GM20000 (cell line): ENCODE measurements around the gene MAPK6.

Source experiments
- DNase-seq: peaks from one replicate; pipeline ENCODE4 v3.0.0; 2012; ENCODE audit warnings: low spot score
- TF ChIP-seq, protein P1 (sequence below): IDR thresholded peaks from 2 replicates; pipeline ENCODE4 v1.5.1; 2012; ENCODE audit warnings: mild to moderate bottlenecking, control low read depth; ENCODE audit errors: extremely low read depth, missing control alignments

The MAPK6 gene

GRCh38 chr15:52005748-52006701 lies 13.0 kb upstream of the MAPK6 start:
- TF ChIP-seq, protein P1, sequence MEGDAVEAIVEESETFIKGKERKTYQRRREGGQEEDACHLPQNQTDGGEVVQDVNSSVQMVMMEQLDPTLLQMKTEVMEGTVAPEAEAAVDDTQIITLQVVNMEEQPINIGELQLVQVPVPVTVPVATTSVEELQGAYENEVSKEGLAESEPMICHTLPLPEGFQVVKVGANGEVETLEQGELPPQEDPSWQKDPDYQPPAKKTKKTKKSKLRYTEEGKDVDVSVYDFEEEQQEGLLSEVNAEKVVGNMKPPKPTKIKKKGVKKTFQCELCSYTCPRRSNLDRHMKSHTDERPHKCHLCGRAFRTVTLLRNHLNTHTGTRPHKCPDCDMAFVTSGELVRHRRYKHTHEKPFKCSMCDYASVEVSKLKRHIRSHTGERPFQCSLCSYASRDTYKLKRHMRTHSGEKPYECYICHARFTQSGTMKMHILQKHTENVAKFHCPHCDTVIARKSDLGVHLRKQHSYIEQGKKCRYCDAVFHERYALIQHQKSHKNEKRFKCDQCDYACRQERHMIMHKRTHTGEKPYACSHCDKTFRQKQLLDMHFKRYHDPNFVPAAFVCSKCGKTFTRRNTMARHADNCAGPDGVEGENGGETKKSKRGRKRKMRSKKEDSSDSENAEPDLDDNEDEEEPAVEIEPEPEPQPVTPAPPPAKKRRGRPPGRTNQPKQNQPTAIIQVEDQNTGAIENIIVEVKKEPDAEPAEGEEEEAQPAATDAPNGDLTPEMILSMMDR = no peak
- DNase-seq = peak; percentile 64

DNA sequence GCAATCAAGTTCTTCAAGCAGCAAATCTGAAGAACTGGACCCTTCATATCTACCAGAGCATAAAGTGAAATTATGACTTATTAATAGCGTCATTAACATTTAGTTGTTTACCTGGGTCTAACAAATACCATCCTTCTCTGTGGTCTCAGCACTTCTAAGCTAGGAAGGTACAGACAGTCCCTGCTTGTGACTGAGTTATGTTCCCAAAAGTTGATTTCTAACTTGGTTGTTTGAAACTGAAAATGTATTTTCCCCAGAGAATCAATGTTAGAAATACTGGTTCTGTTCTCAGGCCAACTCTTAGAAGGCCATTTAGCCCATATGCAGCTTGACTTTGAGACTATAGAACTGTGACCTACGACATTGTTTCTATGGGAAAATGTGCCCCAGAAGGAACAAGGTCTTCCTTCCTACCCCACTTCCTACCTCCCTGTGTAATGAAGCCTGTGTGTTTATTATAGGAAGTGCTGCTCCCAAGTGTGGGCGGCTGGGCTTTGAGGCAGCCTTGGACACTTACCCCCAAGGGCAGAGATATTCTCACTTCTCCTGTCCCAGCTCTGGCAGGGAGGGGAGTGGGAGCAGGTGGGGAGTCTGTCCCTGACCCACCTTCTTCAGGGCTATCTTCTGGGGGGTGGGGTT lies 12.2 kb upstream of the MAPK6 start:
- TF ChIP-seq, protein P1 = no peak
- DNase-seq = no peak

DNA sequence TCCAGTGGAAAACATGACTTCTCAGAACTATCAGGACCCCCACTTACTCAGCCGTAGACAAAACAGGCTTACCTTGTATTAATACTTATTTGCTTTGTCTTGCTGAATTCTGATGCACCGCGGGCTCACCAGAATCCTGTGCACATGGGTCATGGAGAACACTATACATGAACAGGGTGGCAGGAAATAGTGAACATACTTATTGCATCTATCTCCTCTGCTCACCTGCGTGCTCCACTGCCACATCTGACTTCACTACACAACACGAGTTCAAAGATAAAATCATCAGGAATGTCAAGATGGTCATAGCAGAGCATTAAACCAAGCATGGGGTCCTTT lies 10.7 kb upstream of the MAPK6 start:
- TF ChIP-seq, protein P1 = no peak
- no peak for DNase-seq

DNA sequence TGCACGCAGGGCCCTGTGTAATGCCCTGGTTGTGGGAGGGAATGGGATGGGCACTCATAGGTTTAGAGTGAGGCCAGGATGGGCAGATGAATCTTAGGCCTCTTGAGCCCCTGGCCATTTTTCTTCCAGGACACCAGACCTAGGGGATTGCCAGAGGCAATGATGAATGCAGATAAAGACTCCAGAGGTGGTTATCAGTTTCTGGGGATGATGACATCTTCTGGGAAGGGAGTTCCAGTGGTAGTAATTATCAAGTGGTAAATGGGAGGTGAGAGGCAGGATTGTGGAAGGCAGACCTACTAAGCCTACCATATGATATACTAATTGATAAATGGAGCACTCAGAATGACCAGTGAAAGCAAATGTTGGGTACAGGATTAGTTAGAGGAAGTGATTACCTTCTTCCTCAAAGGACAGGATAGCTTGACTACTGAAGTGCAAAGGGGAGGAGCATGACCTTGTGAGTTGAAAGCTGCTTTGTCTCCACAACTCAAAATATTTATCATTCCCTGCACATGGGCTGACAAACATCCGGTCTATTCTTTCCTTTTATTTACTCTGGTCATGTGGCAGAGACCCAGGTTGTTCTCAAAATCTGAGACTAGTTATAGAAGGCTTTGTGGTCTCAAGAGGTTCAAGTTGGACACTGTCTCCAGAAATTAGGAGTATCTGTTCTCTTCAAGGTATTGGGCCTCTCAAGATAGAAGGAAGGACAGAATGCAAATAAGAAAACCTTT lies 10.2 kb upstream of the MAPK6 start:
- TF ChIP-seq, protein P1 = no peak
- no peak for DNase-seq

GRCh38 chr15:52010633-52011595 lies 8.1 kb upstream of the MAPK6 start:
- TF ChIP-seq, protein P1 = no peak
- DNase-seq = peak; percentile 41

- TF ChIP-seq, protein P1 = no peak
- no peak for DNase-seq
These were observed 7.3 kb upstream of the MAPK6 start for GRCh38 chr15:52011711-52012144.
